Measurements from ENCODE around the gene PTPRCAP. TPM values are rescaled to one million over a fixed set of nuclear protein-coding genes. Genes with fewer than 3 reads are reported as not detected.

Gene PTPRCAP
- total and polyA plus RNA-seq, 9 of the 15 experiments (the other 6 are each of a cell fraction or from before 2014, with no cell fraction given): 0.22 to 2.0 (median 1.1) TPM; not detected in 4

- TF ChIP-seq ZNF318 (IDR thresholded peaks at IDR 0.05; ENCODE audit: borderline replicate concordance in 1 of 2, low read depth in 1 of 2) (no peak), HDAC8 (tag; IDR thresholded peaks at IDR 0.05) (no peak), CEBPG (CRISPR knock-in tag; IDR thresholded peaks at IDR 0.05) (no peak), CEBPG (tag; conservative IDR thresholded peaks at IDR 0.05 in 1 of 2, IDR thresholded peaks at IDR 0.05 in 1 of 2) (no peak), SAP30 (IDR thresholded peaks at IDR 0.05; ENCODE audit: borderline replicate concordance, insufficient read depth, low read depth, low read length, poor library complexity, severe bottlenecking) (no peak), ARID2 (IDR thresholded peaks at IDR 0.05) (no peak), BRD9 (IDR thresholded peaks at IDR 0.05; ENCODE audit: low read depth, partially characterized antibody) (no peak), NCOA2 (IDR thresholded peaks at IDR 0.05; ENCODE audit: partially characterized antibody in 2 of 2) (no peak), TCF15 (CRISPR knock-in tag; IDR thresholded peaks at IDR 0.05) (no peak), XRCC4 (IDR thresholded peaks at IDR 0.05; ENCODE audit: extremely low read depth, insufficient read depth, insufficient read length) (no peak), CCNT2 (IDR thresholded peaks at IDR 0.05; ENCODE audit: borderline replicate concordance, extremely low read depth, insufficient read length, low read depth, low read length) (peak; percentile 13), ESRRA (IDR thresholded peaks at IDR 0.05; ENCODE audit: borderline replicate concordance, low read depth) (no peak), ZNF197 (CRISPR knock-in tag; IDR thresholded peaks at IDR 0.05; ENCODE audit: low read depth) (no peak), SP2 (IDR thresholded peaks at IDR 0.05; ENCODE audit: extremely low read depth, low read depth, low read length, poor library complexity, severe bottlenecking) (no peak), SMAD3 (CRISPR knock-in tag; conservative IDR thresholded peaks at IDR 0.05) (no peak), DACH1 (IDR thresholded peaks at IDR 0.05; ENCODE audit: partially characterized antibody) (no peak), ESRRB (CRISPR knock-in tag; IDR thresholded peaks at IDR 0.05; ENCODE audit: borderline replicate concordance) (no peak), RB1 (IDR thresholded peaks at IDR 0.05; ENCODE audit: low read depth) (no peak)
Observed at GRCh38 chr11:67435727-67436458, 1.6 kb downstream of the PTPRCAP start (continued).
